ENCODE measurements around the gene ZBTB21. TPM values are rescaled to one million over a fixed set of nuclear protein-coding genes. Genes with fewer than 3 reads are reported as not detected.

Gene ZBTB21
- total and polyA plus RNA-seq, 2 experiments from 2014 or later: 10.0 to 11.0 TPM

DNA sequence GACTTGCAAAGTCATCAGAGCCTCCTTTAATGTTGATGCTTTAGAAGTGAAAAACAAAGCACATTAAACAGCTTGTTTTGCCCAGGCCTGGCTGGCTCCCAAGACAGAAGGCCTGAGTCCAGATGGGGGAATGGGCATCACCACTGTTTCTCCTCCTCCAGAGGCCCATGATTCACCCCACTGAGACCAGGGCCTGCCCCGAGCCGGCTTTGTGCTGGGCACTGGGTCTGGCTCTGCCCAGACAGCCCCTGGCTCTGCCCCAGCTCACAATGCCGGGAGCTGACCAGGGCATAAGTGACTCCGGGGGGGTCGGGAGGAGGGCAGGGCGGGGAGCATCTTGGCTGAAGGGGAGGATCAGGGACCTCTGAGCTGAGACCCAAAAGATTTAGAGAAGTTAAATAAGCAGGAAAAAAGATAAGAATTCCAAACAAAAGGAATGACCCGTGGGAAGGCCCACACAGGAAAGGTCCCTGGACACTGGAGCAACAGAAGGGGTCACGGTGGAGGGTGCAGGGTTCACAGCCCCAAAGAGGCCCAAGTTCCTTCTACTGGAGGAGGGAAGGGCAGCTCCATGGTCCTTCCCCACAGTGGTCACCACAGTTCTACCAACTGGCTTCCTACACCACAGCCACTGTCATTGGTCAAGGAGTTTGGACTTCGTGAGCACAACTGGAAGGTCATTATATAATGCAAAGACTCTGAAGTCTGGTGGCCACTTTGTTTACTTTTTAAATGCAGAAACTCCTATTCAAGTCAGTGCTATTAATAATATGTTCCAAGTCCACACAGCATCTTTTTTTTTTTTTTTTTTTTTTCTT, 61.9 kb downstream of the ZBTB21 start:
- no peak overlapping the region for H3K4me3 Mint-ChIP-seq
- no peak for TF ChIP-seq CREB1 (CRISPR knock-in tag; IDR thresholded peaks at IDR 0.05; ENCODE audit: low read depth)
- ATAC-seq: no peak
- H3K4me3 ChIP-seq: no peak overlapping the region
- H3F3A ChIP-seq (replicated peaks; ENCODE audit: low read depth): 0 out of 2 replicates have a peak, but pooled peaks cover 3% of the 10 kb centered on the region
- peaks cover 68% of the 10 kb centered on the region for H3K79me2 ChIP-seq (replicated peaks; ENCODE audit: insufficient read depth)
- H3K27me3 Mint-ChIP-seq (ENCODE audit: insufficient read depth, low read depth, poor library complexity): peaks cover 30% of the 10 kb centered on the region
- H3K4me1 Mint-ChIP-seq: peaks cover 37% of the 10 kb centered on the region
- no peaks in the 10 kb centered on the region for H3K9me2 ChIP-seq (ENCODE audit: insufficient read depth)
- peaks cover 31% of the 10 kb centered on the region for H3K4me1 ChIP-seq (ENCODE audit: insufficient read depth)
- no peak for DNase-seq (ENCODE audit: low spot score)
- H3K9me3 Mint-ChIP-seq: no peaks in the 10 kb centered on the region
- peaks cover 4% of the 10 kb centered on the region; the same call in 1 of the 3 replicates for H3K36me3 Mint-ChIP-seq (ENCODE audit: low read depth)
- H3K4me2 ChIP-seq: no peak overlapping the region
- no peak overlapping the region for H2AFZ ChIP-seq
- H3K27ac ChIP-seq (ENCODE audit: low read depth): no peak overlapping the region
- H3K36me3 ChIP-seq (ENCODE audit: insufficient read depth): no peaks in the 10 kb centered on the region
- peaks cover 15% of the 10 kb centered on the region for H3K27me3 ChIP-seq (ENCODE audit: insufficient read depth)
- H3K27ac Mint-ChIP-seq: peak overlapping the region; percentile 43; the same call in 1 of the 2 replicates
- peaks cover 10% of the 10 kb centered on the region for H4K20me1 ChIP-seq (replicated peaks; ENCODE audit: insufficient read depth)

DNA sequence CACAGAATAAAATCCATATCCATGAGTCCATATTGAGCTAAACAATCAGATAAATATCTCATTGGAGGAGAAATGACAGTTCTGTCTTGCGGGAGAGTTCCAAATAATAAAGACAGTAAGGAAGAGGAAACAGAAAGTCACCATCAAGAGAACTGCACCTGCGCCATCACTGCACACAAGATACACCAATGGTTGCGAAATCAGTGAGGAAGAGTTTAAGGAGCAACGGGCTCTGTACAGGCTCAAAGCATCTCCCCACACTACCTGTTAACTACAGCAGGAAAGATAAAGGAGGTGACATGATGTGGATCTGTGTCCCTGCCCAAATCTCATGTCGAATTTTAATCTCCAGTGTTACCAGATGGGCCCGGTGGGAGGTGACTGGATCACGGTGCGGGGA, 64.2 kb downstream of the ZBTB21 start:
- H3K9me3 Mint-ChIP-seq: no peaks in the 10 kb centered on the region
- no peak overlapping the region for H3K4me3 Mint-ChIP-seq
- H2AFZ ChIP-seq: no peak overlapping the region
- H3K36me3 Mint-ChIP-seq (ENCODE audit: low read depth): no peaks in the 10 kb centered on the region
- H3K79me2 ChIP-seq (replicated peaks; ENCODE audit: insufficient read depth): peaks cover 68% of the 10 kb centered on the region
- H3K36me3 ChIP-seq (ENCODE audit: insufficient read depth): no peaks in the 10 kb centered on the region
- no peak overlapping the region for H3K27ac ChIP-seq (ENCODE audit: low read depth)
- H4K20me1 ChIP-seq (replicated peaks; ENCODE audit: insufficient read depth): no peaks in the 10 kb centered on the region; the same call in 1 of the 2 replicates
- no peak for DNase-seq (ENCODE audit: low spot score)
- H3F3A ChIP-seq (replicated peaks; ENCODE audit: low read depth): 0 out of 2 replicates have a peak, but pooled peaks cover 3% of the 10 kb centered on the region
- H3K4me2 ChIP-seq: no peak overlapping the region
- H3K27me3 Mint-ChIP-seq (ENCODE audit: insufficient read depth, low read depth, poor library complexity): peaks cover 12% of the 10 kb centered on the region
- no peak overlapping the region for H3K27ac Mint-ChIP-seq
- H3K9me2 ChIP-seq (ENCODE audit: insufficient read depth): no peaks in the 10 kb centered on the region
- H3K4me3 ChIP-seq: no peak overlapping the region
- ATAC-seq: no peak
- H3K27me3 ChIP-seq (ENCODE audit: insufficient read depth): no peaks in the 10 kb centered on the region
- H3K4me1 ChIP-seq (ENCODE audit: insufficient read depth): peaks cover 13% of the 10 kb centered on the region
- H3K4me1 Mint-ChIP-seq: peaks cover 22% of the 10 kb centered on the region
- TF ChIP-seq, protein P1, sequence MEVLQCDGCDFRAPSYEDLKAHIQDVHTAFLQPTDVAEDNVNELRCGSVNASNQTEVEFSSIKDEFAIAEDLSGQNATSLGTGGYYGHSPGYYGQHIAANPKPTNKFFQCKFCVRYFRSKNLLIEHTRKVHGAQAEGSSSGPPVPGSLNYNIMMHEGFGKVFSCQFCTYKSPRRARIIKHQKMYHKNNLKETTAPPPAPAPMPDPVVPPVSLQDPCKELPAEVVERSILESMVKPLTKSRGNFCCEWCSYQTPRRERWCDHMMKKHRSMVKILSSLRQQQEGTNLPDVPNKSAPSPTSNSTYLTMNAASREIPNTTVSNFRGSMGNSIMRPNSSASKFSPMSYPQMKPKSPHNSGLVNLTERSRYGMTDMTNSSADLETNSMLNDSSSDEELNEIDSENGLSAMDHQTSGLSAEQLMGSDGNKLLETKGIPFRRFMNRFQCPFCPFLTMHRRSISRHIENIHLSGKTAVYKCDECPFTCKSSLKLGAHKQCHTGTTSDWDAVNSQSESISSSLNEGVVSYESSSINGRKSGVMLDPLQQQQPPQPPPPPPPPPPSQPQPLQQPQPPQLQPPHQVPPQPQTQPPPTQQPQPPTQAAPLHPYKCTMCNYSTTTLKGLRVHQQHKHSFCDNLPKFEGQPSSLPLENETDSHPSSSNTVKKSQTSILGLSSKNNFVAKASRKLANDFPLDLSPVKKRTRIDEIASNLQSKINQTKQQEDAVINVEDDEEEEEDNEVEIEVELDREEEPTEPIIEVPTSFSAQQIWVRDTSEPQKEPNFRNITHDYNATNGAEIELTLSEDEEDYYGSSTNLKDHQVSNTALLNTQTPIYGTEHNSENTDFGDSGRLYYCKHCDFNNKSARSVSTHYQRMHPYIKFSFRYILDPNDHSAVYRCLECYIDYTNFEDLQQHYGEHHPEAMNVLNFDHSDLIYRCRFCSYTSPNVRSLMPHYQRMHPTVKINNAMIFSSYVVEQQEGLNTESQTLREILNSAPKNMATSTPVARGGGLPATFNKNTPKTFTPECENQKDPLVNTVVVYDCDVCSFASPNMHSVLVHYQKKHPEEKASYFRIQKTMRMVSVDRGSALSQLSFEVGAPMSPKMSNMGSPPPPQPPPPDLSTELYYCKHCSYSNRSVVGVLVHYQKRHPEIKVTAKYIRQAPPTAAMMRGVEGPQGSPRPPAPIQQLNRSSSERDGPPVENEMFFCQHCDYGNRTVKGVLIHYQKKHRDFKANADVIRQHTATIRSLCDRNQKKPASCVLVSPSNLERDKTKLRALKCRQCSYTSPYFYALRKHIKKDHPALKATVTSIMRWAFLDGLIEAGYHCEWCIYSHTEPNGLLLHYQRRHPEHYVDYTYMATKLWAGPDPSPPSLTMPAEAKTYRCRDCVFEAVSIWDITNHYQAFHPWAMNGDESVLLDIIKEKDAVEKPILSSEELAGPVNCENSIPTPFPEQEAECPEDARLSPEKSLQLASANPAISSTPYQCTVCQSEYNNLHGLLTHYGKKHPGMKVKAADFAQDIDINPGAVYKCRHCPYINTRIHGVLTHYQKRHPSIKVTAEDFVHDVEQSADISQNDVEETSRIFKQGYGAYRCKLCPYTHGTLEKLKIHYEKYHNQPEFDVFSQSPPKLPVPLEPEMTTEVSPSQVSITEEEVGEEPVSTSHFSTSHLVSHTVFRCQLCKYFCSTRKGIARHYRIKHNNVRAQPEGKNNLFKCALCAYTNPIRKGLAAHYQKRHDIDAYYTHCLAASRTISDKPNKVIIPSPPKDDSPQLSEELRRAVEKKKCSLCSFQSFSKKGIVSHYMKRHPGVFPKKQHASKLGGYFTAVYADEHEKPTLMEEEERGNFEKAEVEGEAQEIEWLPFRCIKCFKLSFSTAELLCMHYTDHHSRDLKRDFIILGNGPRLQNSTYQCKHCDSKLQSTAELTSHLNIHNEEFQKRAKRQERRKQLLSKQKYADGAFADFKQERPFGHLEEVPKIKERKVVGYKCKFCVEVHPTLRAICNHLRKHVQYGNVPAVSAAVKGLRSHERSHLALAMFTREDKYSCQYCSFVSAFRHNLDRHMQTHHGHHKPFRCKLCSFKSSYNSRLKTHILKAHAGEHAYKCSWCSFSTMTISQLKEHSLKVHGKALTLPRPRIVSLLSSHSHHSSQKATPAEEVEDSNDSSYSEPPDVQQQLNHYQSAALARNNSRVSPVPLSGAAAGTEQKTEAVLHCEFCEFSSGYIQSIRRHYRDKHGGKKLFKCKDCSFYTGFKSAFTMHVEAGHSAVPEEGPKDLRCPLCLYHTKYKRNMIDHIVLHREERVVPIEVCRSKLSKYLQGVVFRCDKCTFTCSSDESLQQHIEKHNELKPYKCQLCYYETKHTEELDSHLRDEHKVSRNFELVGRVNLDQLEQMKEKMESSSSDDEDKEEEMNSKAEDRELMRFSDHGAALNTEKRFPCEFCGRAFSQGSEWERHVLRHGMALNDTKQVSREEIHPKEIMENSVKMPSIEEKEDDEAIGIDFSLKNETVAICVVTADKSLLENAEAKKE (CRISPR knock-in tag; IDR thresholded peaks at IDR 0.05): no peak
- TF ChIP-seq ZNF114 (CRISPR knock-in tag; IDR thresholded peaks at IDR 0.05): no peak
- no peak for TF ChIP-seq EZH2 (IDR thresholded peaks at IDR 0.05; ENCODE audit: low read depth, unreplicated experiment)
- no peak for TF ChIP-seq JUNB (IDR thresholded peaks at IDR 0.05; ENCODE audit: unreplicated experiment)
- TF ChIP-seq EZH2phosphoT487 (IDR thresholded peaks at IDR 0.05; ENCODE audit: unreplicated experiment): no peak
- TF ChIP-seq POLR2AphosphoS5 (IDR thresholded peaks at IDR 0.05; ENCODE audit: low read depth): no peak
- TF ChIP-seq CREB1 (CRISPR knock-in tag; IDR thresholded peaks at IDR 0.05; ENCODE audit: low read depth): no peak
- no peak for TF ChIP-seq ZNF331 (CRISPR knock-in tag; IDR thresholded peaks at IDR 0.05; ENCODE audit: low read depth)
- TF ChIP-seq STAT1 (IDR thresholded peaks at IDR 0.05; ENCODE audit: unreplicated experiment): no peak
- no peak for TF ChIP-seq NANOG (IDR thresholded peaks at IDR 0.05; ENCODE audit: borderline replicate concordance)
- TF ChIP-seq, protein P2, sequence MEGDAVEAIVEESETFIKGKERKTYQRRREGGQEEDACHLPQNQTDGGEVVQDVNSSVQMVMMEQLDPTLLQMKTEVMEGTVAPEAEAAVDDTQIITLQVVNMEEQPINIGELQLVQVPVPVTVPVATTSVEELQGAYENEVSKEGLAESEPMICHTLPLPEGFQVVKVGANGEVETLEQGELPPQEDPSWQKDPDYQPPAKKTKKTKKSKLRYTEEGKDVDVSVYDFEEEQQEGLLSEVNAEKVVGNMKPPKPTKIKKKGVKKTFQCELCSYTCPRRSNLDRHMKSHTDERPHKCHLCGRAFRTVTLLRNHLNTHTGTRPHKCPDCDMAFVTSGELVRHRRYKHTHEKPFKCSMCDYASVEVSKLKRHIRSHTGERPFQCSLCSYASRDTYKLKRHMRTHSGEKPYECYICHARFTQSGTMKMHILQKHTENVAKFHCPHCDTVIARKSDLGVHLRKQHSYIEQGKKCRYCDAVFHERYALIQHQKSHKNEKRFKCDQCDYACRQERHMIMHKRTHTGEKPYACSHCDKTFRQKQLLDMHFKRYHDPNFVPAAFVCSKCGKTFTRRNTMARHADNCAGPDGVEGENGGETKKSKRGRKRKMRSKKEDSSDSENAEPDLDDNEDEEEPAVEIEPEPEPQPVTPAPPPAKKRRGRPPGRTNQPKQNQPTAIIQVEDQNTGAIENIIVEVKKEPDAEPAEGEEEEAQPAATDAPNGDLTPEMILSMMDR (conservative IDR thresholded peaks at IDR 0.05; ENCODE audit: low read depth in 2 of 2): no peak
